A673 (cell line): ENCODE data around the gene TNKS1BP1. TPM values are rescaled to one million over a fixed set of nuclear protein-coding genes. Genes with fewer than 3 reads are reported as not detected.
A peak's percentile ranks its signal among the peaks of the same experiment; 100 is the strongest.

ENCODE experiments used
- BruUV-seq: library from RNA; stranded (reverse); fragments of 400-500 nt; replicated peaks from 2 replicates; lab custom pipeline; 2021; lab: Mats Ljungman, UMichigan
- CTCF ChIA-PET: fragments of 300-600 bp; sonication (Branson Sonifier 250); formaldehyde crosslinking; loops from one replicate; lab custom pipeline; 2022; ENCODE audit warnings: antibody characterized with exemption; lab: Charles Lee
- POLR2A ChIA-PET: fragments of 300-600 bp; sonication (Branson Sonifier 250); formaldehyde crosslinking; loops from one replicate; lab custom pipeline; 2022; ENCODE audit warnings: antibody characterized with exemption; ENCODE audit not compliant: low non-redundant PET; lab: Charles Lee
- DNase-seq: peaks from one replicate; pipeline ENCODE4 v3.0.0-alpha.2; 2015; ENCODE audit warnings: low spot score
- H3K27ac ChIP-seq: fragments of 200-600 bp; sonication (generic); 2 replicates; pipeline ENCODE4 v1.5.1; 2016; ENCODE audit warnings: mixed run types, low read depth, mild to moderate bottlenecking, mixed read lengths, antibody characterized with exemption, low read length; ENCODE audit not compliant: poor library complexity, severe bottlenecking
- H3K27me3 ChIP-seq: fragments of 200-600 bp; sonication (generic); replicated peaks from 2 replicates; pipeline ENCODE4 v1.6.1; 2017; ENCODE audit warnings: mixed run types, low read depth, mild to moderate bottlenecking, mixed read lengths, antibody characterized with exemption, low read length; ENCODE audit not compliant: insufficient read depth, poor library complexity
- H3K36me3 ChIP-seq: fragments of 200-600 bp; sonication (generic); 2 replicates; pipeline ENCODE4 v1.6.1; 2016; ENCODE audit warnings: mixed run types, mild to moderate bottlenecking, mixed read lengths, antibody characterized with exemption, low read length; ENCODE audit not compliant: insufficient read depth, poor library complexity, severe bottlenecking
- H3K4me1 ChIP-seq: fragments of 200-600 bp; sonication (generic); 2 replicates; pipeline ENCODE4 v1.6.1; 2017; ENCODE audit warnings: mixed run types, mild to moderate bottlenecking, mixed read lengths, antibody characterized with exemption, low read length; ENCODE audit not compliant: insufficient read depth, poor library complexity, severe bottlenecking
- H3K4me3 ChIP-seq: fragments of 200-600 bp; sonication (generic); 2 replicates; pipeline ENCODE4 v1.5.1; 2016; ENCODE audit warnings: low read depth, mixed run types, mild to moderate bottlenecking, mixed read lengths, low read length; ENCODE audit not compliant: poor library complexity, severe bottlenecking
- H3K9me3 ChIP-seq: fragments of 200-600 bp; sonication (generic); 2 replicates; pipeline ENCODE4 v1.6.1; 2016; ENCODE audit warnings: mixed run types, low read depth, mild to moderate bottlenecking, mixed read lengths, antibody characterized with exemption, low read length; ENCODE audit not compliant: poor library complexity, severe bottlenecking
- CTCF ChIP-seq: fragments of 300-800, 200-600 bp; sonication (generic); conservative IDR thresholded peaks from 2 replicates; pipeline ENCODE4 v1.5.1; 2017; ENCODE audit warnings: low read depth, mild to moderate bottlenecking, antibody characterized with exemption, low read length, moderate library complexity, mixed read lengths
- EZH2 ChIP-seq: fragments of 200-600 bp; sonication (generic); IDR thresholded peaks from 2 replicates; pipeline ENCODE4 v1.6.1; 2017; ENCODE audit warnings: borderline replicate concordance, low read depth, mild to moderate bottlenecking, mixed read lengths, antibody characterized with exemption, low read length; ENCODE audit not compliant: poor library complexity, severe bottlenecking
- intact Hi-C: fragments of 100-400 bp; cut with micrococcal nuclease; formaldehyde crosslinking; loops from one replicate; pipeline ENCODE4 v1.10.0; 2022; ENCODE audit not compliant: unreplicated experiment
- total RNA-seq: library from RNA; stranded (reverse); gene quantifications from 2 replicates; pipeline ENCODE4 v1.2.3, GENCODE V29; 2021

The TNKS1BP1 gene
- total RNA-seq, 1 experiment from 2014 or later, result 80.4 TPM

GRCh38 chr11:57318178-57318577 is 6.6 kb downstream of the TNKS1BP1 start:
- TF ChIP-seq EZH2, result no peak
- TF ChIP-seq CTCF, result no peak
- BruUV-seq, result no TSS peak
- Histone ChIP-seq H3K9me3 (no peaks in the 10 kb centered on the region), H3K27ac (no peak overlapping the region), H3K4me1 (peaks cover 32% of the 10 kb centered on the region), H3K27me3 (no peaks in the 10 kb centered on the region), H3K36me3 (peaks cover 72% of the 10 kb centered on the region), H3K4me3 (no peak overlapping the region)
- intact Hi-C loops, result no loop called here
- CTCF ChIA-PET, result no interaction called here
- DNase-seq, result no peak
- POLR2A ChIA-PET, result no interaction called here

- H3K27ac ChIP-seq, result peak overlapping the region; percentile 47
- CTCF ChIA-PET, result no interaction called here
- TF ChIP-seq EZH2, result no peak
- no peak for TF ChIP-seq CTCF
- POLR2A ChIA-PET, result interaction anchor here (0.7 kb wide), 1 partner anchor 1534 kb away, joined by 4 read pairs; no protein-coding TSS in a partner anchor
- no TSS peak for BruUV-seq
- H3K4me1 ChIP-seq, result peaks cover 21% of the 10 kb centered on the region
- H3K27me3 ChIP-seq, result no peaks in the 10 kb centered on the region
- no peaks in the 10 kb centered on the region for H3K9me3 ChIP-seq
- no peak overlapping the region for H3K4me3 ChIP-seq
- DNase-seq, result no peak
- H3K36me3 ChIP-seq, result peaks cover 78% of the 10 kb centered on the region
- intact Hi-C loops, result no loop called here
Observed at GRCh38 chr11:57316017-57316416, 8.7 kb downstream of the TNKS1BP1 start.

GRCh38 chr11:57315491-57315890 is 9.3 kb downstream of the TNKS1BP1 start:
- POLR2A ChIA-PET, result interaction anchor here (0.7 kb wide), 1 partner anchor 1533 kb away, joined by 4 read pairs; no protein-coding TSS in a partner anchor
- peak; percentile 69 for DNase-seq
- no peak overlapping the region for H3K4me3 ChIP-seq
- no peaks in the 10 kb centered on the region for H3K9me3 ChIP-seq
- no peak for TF ChIP-seq CTCF
- no peak for TF ChIP-seq EZH2
- intact Hi-C loops, result no loop called here
- no peaks in the 10 kb centered on the region for H3K27me3 ChIP-seq
- peaks cover 24% of the 10 kb centered on the region for H3K4me1 ChIP-seq
- H3K27ac ChIP-seq, result peak overlapping the region; percentile 47
- CTCF ChIA-PET, result no interaction called here
- no TSS peak for BruUV-seq
- H3K36me3 ChIP-seq, result peaks cover 75% of the 10 kb centered on the region
